GM12873 (cell line): Measurements from ENCODE around the gene ZBTB44.

Experiments used
- CTCF ChIP-seq: IDR thresholded peaks from 2 replicates; pipeline ENCODE4 v1.5.1; 2012; ENCODE audit warnings: low read depth, mild to moderate bottlenecking, moderate library complexity, low read length, control low read depth; ENCODE audit not compliant: insufficient read depth; ENCODE audit errors: missing control alignments

Gene ZBTB44

GRCh38 chr11:130188585-130189347 lies 126.0 kb downstream of the ZBTB44 start:
- no peak for TF ChIP-seq CTCF

- no peak for TF ChIP-seq CTCF
Observed at GRCh38 chr11:130188047-130188446, 126.7 kb downstream of the ZBTB44 start.

GRCh38 chr11:130187096-130187495 lies 127.6 kb downstream of the ZBTB44 start:
- TF ChIP-seq CTCF, result no peak

GRCh38 chr11:130183878-130184610 lies 130.7 kb downstream of the ZBTB44 start:
- no peak for TF ChIP-seq CTCF

GRCh38 chr11:130181295-130182272 lies 133.1 kb downstream of the ZBTB44 start:
- TF ChIP-seq CTCF, result no peak

GRCh38 chr11:130180896-130181294 lies 133.8 kb downstream of the ZBTB44 start:
- no peak for TF ChIP-seq CTCF
